Measurements from ENCODE around the gene XXYLT1. TPM values are rescaled to one million over a fixed set of nuclear protein-coding genes. Genes with fewer than 3 reads are reported as not detected.

XXYLT1 gene
- total and polyA plus RNA-seq, 9 of the 15 experiments (the other 6 are each of a cell fraction or from before 2014, with no cell fraction given), result 1.9 to 18.9 (median 15.0) TPM

- 0 out of 2 replicates have a peak, but pooled peaks have one; percentile 26 for TF ChIP-seq ZNF384 (IDR thresholded peaks at IDR 0.05; ENCODE audit: low read depth, low read length)
Measured at GRCh38 chr3:195274259-195274966, 3.5 kb upstream of the XXYLT1 start (continued).

GRCh38 chr3:195271410-195272243 is 668 bp upstream of the XXYLT1 start:
- FAIRE-seq, result peak; percentile 72
- H3K79me2 ChIP-seq (ENCODE audit: control insufficient read depth, insufficient read depth, low read length), result peaks cover 30% of the 10 kb centered on the region
- peak; percentile 90 for ATAC-seq
- no peaks in the 10 kb centered on the region for H3K9me1 ChIP-seq (ENCODE audit: control insufficient read depth, insufficient read depth, low read length)
- BruUV-seq (replicated peaks), result TSS peak; percentile 88
- H3K27me3 ChIP-seq (ENCODE audit: control insufficient read depth in 2 of 2, insufficient read depth in 2 of 2, low read length in 2 of 2), result no peaks in the 10 kb centered on the region
- intact Hi-C loops (cut with micrococcal nuclease) (loop anchor here (1.0 to 10.0 kb wide), 5 partner anchors 171 to 433 kb away; partner anchors contain the start of genes ACAP2 and PPP1R2), in situ Hi-C loops (cut with MboI) (loop anchor here (5.0 kb wide), 1 partner anchor 251 kb away; no protein-coding TSS in a partner anchor)
- peak overlapping the region; percentile 66 for H3K27ac ChIP-seq (ENCODE audit: extremely low read depth, low read depth, low read length)
- H3K9ac ChIP-seq (ENCODE audit: insufficient read depth in 1 of 2, low read depth in 2 of 2, low read length in 2 of 2), result peak overlapping the region; percentile 70 to 96
- peak overlapping the region; percentile 88 for H2AFZ ChIP-seq (ENCODE audit: low read depth, low read length)
- DNase-seq (ENCODE audit: extremely low read depth in 1 of 4, low spot score in 3 of 4), result peak; percentile 91 to 93 (median 92)
- H3K4me3 ChIP-seq, result peak overlapping the region; percentile 57
- H3K4me2 ChIP-seq (ENCODE audit: insufficient read depth, low read length), result peak overlapping the region; percentile 77
- H3K4me1 ChIP-seq (replicated peaks in 1 of 2; ENCODE audit: control insufficient read depth in 2 of 2, insufficient read depth in 2 of 2, low read length in 2 of 2), result peaks cover 19 to 22% of the 10 kb centered on the region in 2 experiments
- H3K9me3 ChIP-seq (replicated peaks; ENCODE audit: control insufficient read depth, insufficient read depth, low read depth, low read length), result no peaks in the 10 kb centered on the region
- H3K36me3 ChIP-seq (ENCODE audit: control insufficient read depth, insufficient read depth, low read length), result peaks cover 19% of the 10 kb centered on the region; the same call in 2 of the 3 replicates
- under 1% methylated on average over 28 of the region's 30 CpGs for WGBS (ENCODE audit: insufficient coverage, low coverage, missing lambda C conversion rate)
- CTCF ChIA-PET (ENCODE audit: low intra/inter-chr PET ratio), result interaction anchor here (0.5 to 2.8 kb wide), 8 partner anchors 248 to 580 kb away, joined by 3 to 112 read pairs (median 4); no protein-coding TSS in a partner anchor
- peaks cover 5% of the 10 kb centered on the region; the same call in 1 of the 2 replicates for H4K20me1 ChIP-seq (replicated peaks; ENCODE audit: control insufficient read depth, insufficient read depth, low read length)
- POLR2A ChIA-PET, result interaction anchor here (0.5 to 1.1 kb wide), 7 partner anchors 59 to 820 kb away, joined by 3 to 7 read pairs (median 4); no protein-coding TSS in a partner anchor
- no peak for TF ChIP-seq COPS2 (conservative IDR thresholded peaks at IDR 0.05)
- TF ChIP-seq ZNF764 (CRISPR knock-in tag; IDR thresholded peaks at IDR 0.05; ENCODE audit: low read depth), result no peak
- TF ChIP-seq POLR2H (tag; IDR thresholded peaks at IDR 0.05; ENCODE audit: low read depth), result peak; percentile 68
- no peak for TF ChIP-seq HNRNPK (IDR thresholded peaks at IDR 0.05; ENCODE audit: low read depth, low read length, poor library complexity, severe bottlenecking)
- no peak for TF ChIP-seq HLTF (IDR thresholded peaks at IDR 0.05)
- no peak for TF ChIP-seq DDX20 (tag; IDR thresholded peaks at IDR 0.05; ENCODE audit: low read depth)
- TF ChIP-seq ZNF277 (CRISPR knock-in tag; IDR thresholded peaks at IDR 0.05; ENCODE audit: borderline replicate concordance), result no peak
- peak; percentile 82; the same call in 1 of the 2 replicates for TF ChIP-seq TOE1 (IDR thresholded peaks at IDR 0.05; ENCODE audit: borderline replicate concordance)
- TF ChIP-seq TOE1 (CRISPR knock-in tag; IDR thresholded peaks at IDR 0.05; ENCODE audit: borderline replicate concordance, low read depth), result no peak
- TF ChIP-seq TGIF2 (CRISPR knock-in tag; IDR thresholded peaks at IDR 0.05), result 0 out of 2 replicates have a peak, but pooled peaks have one; percentile 42
- TF ChIP-seq ATF1 (CRISPR knock-in tag; IDR thresholded peaks at IDR 0.05), result no peak
- peak; percentile 48 for TF ChIP-seq ATF1 (tag; IDR thresholded peaks at IDR 0.05)
- 0 out of 2 replicates have a peak, but pooled peaks have one; percentile 11 for TF ChIP-seq ZBTB7A (IDR thresholded peaks at IDR 0.05; ENCODE audit: borderline replicate concordance, control insufficient read depth, low read depth, low read length)
- TF ChIP-seq PRPF4 (IDR thresholded peaks at IDR 0.05; ENCODE audit: insufficient read depth, low read depth, low read length, poor library complexity, severe bottlenecking), result peak; percentile 12
- no peak for TF ChIP-seq ZNF76 (CRISPR knock-in tag; IDR thresholded peaks at IDR 0.05; ENCODE audit: borderline replicate concordance)
- no peak for TF ChIP-seq ZBTB8A (IDR thresholded peaks at IDR 0.05; ENCODE audit: partially characterized antibody)
- TF ChIP-seq POLR2AphosphoS2 (IDR thresholded peaks at IDR 0.05; ENCODE audit: low read length), result no peak

Data from K562 (cell line).